MM.1S (cell line): ENCODE data around the gene GCNT2.

ENCODE experiments used
- DNase-seq: peaks from one replicate; pipeline ENCODE4 v3.0.0-alpha.2; 2015
- H2AFZ ChIP-seq: fragments of 300-600 bp; sonication (generic); 2 replicates; pipeline ENCODE4 v1.6.0; 2016; ENCODE audit warnings: antibody characterized with exemption, low read length
- H3F3A ChIP-seq: fragments of 300-600 bp; sonication (generic); 2 replicates; pipeline ENCODE4 v1.6.1; 2016; ENCODE audit warnings: mild to moderate bottlenecking, antibody characterized with exemption, low read length, moderate library complexity, mixed read lengths; ENCODE audit not compliant: insufficient read depth
- H3K27ac ChIP-seq: fragments of 300-600 bp; sonication (generic); 2 replicates; pipeline ENCODE4 v1.5.1; 2016; ENCODE audit warnings: mild to moderate bottlenecking, low read length
- H3K27me3 ChIP-seq: fragments of 300-600 bp; sonication (generic); replicated peaks from 2 replicates; pipeline ENCODE4 v1.6.0; 2016; ENCODE audit warnings: low read length; ENCODE audit not compliant: insufficient read depth
- H3K36me3 ChIP-seq: fragments of 300-600 bp; sonication (generic); replicated peaks from 2 replicates; pipeline ENCODE4 v1.6.1; 2016; ENCODE audit warnings: mild to moderate bottlenecking, low read length, mixed read lengths; ENCODE audit not compliant: insufficient read depth
- H3K4me1 ChIP-seq: fragments of 300-600 bp; sonication (generic); 2 replicates; pipeline ENCODE4 v1.6.1; 2016; ENCODE audit warnings: low read length, mixed read lengths
- H3K4me2 ChIP-seq: fragments of 300-600 bp; sonication (generic); 2 replicates; pipeline ENCODE4 v1.6.0; 2016; ENCODE audit warnings: low read depth, low read length
- H3K4me3 ChIP-seq: fragments of 300-600 bp; sonication (generic); 2 replicates; pipeline ENCODE4 v1.5.1; 2016; ENCODE audit warnings: low read length, mixed read lengths
- H3K79me2 ChIP-seq: fragments of 300-600 bp; sonication (generic); 2 replicates; pipeline ENCODE4 v1.6.1; 2016; ENCODE audit warnings: mixed run types, low read length, mixed read lengths
- H3K9ac ChIP-seq: fragments of 300-600 bp; sonication (generic); 2 replicates; pipeline ENCODE4 v1.6.1; 2016; ENCODE audit warnings: low read length, mixed read lengths
- H3K9me2 ChIP-seq: fragments of 300-600 bp; sonication (generic); replicated peaks from 2 replicates; pipeline ENCODE4 v1.6.1; 2016; ENCODE audit warnings: mild to moderate bottlenecking, low read length, mixed read lengths; ENCODE audit not compliant: insufficient read depth
- H3K9me3 ChIP-seq: fragments of 300-600 bp; sonication (generic); replicated peaks from 2 replicates; pipeline ENCODE4 v1.6.1; 2016; ENCODE audit warnings: mild to moderate bottlenecking, low read length, mixed read lengths; ENCODE audit not compliant: insufficient read depth
- H4K20me1 ChIP-seq: fragments of 300-600 bp; sonication (generic); 2 replicates; pipeline ENCODE4 v1.6.1; 2016; ENCODE audit warnings: mild to moderate bottlenecking, low read length, moderate library complexity, mixed read lengths; ENCODE audit not compliant: insufficient read depth
- EZH2 ChIP-seq: fragments of 300-600 bp; sonication (generic); optimal IDR thresholded peaks from 2 replicates; pipeline ENCODE3; 2017; ENCODE audit warnings: low read depth, mild to moderate bottlenecking, antibody characterized with exemption, low read length, mixed read lengths
- EZH2phosphoT487 ChIP-seq: fragments of 300-600 bp; sonication (generic); IDR thresholded peaks from 2 replicates; pipeline ENCODE4 v1.6.1; 2018; ENCODE audit warnings: antibody characterized with exemption, low read length
- TF ChIP-seq, protein P1 (sequence below): fragments of 300-600 bp; sonication (generic); IDR thresholded peaks from 2 replicates; pipeline ENCODE4 v1.5.1; 2016; ENCODE audit warnings: antibody characterized with exemption, low read length, mixed read lengths

Gene GCNT2

GRCh38 chr6:10540073-10540746, 19.1 kb downstream of the GCNT2 start:
- Histone ChIP-seq H2AFZ (no peak overlapping the region), H3K27me3 (no peaks in the 10 kb centered on the region), H3F3A (no peaks in the 10 kb centered on the region), H4K20me1 (no peaks in the 10 kb centered on the region), H3K4me3 (no peak overlapping the region), H3K9ac (no peak overlapping the region), H3K9me3 (no peaks in the 10 kb centered on the region), H3K27ac (no peak overlapping the region), H3K79me2 (no peaks in the 10 kb centered on the region), H3K4me1 (no peaks in the 10 kb centered on the region), H3K9me2 (no peaks in the 10 kb centered on the region), H3K36me3 (no peaks in the 10 kb centered on the region), H3K4me2 (no peak overlapping the region)
- TF ChIP-seq EZH2phosphoT487 (no peak), EZH2 (no peak)
- TF ChIP-seq, protein P1, sequence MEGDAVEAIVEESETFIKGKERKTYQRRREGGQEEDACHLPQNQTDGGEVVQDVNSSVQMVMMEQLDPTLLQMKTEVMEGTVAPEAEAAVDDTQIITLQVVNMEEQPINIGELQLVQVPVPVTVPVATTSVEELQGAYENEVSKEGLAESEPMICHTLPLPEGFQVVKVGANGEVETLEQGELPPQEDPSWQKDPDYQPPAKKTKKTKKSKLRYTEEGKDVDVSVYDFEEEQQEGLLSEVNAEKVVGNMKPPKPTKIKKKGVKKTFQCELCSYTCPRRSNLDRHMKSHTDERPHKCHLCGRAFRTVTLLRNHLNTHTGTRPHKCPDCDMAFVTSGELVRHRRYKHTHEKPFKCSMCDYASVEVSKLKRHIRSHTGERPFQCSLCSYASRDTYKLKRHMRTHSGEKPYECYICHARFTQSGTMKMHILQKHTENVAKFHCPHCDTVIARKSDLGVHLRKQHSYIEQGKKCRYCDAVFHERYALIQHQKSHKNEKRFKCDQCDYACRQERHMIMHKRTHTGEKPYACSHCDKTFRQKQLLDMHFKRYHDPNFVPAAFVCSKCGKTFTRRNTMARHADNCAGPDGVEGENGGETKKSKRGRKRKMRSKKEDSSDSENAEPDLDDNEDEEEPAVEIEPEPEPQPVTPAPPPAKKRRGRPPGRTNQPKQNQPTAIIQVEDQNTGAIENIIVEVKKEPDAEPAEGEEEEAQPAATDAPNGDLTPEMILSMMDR, result no peak
- DNase-seq, result no peak

DNA sequence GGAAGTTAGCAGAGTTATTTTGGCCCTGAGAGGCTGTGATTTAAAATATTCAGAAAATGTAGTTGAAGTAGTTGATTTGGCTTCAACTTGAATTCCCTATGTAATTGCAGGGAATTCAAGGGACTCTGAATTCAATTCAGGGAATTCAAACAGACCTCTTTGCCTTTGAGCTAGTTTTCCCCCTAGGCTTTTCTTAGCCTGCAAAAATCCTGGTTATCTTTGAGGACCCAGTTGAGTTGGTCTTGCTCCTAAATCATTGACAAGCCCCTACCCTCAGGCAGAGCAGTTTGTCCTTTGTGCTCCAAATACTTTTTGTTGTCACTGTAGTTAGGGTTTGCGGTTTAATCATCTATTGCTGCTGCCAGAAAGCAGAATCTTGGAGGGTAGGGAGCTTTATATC, 20.4 kb downstream of the GCNT2 start:
- Histone ChIP-seq H3K9ac (no peak overlapping the region), H3K27ac (no peak overlapping the region), H3K4me2 (no peak overlapping the region)

DNA sequence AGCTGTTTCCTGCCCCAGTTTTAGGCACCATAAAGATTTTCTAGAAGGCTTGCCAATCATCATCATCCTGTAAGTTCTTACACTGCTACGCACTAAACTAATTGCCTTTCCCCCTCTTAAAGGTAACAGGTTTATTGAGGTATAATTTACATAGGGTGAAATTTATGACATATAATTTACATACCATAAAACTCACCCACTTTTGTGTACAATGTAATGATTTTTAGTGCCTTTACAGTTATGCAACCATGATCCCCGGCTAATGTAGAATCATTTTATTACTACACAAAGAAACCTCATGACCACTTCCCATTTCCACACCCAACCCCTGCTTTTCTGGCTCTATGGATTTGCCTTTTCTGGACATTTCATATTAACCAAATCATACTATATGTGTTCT, 21.1 kb downstream of the GCNT2 start:
- H3K27ac ChIP-seq, result no peak overlapping the region
- no peaks in the 10 kb centered on the region for H3K27me3 ChIP-seq
- no peaks in the 10 kb centered on the region for H3K4me1 ChIP-seq
- no peak for DNase-seq
- H3K36me3 ChIP-seq, result no peaks in the 10 kb centered on the region
- no peak overlapping the region for H3K4me2 ChIP-seq
- no peak overlapping the region for H3K4me3 ChIP-seq
- TF ChIP-seq, protein P1, result no peak
- TF ChIP-seq EZH2phosphoT487 (no peak), EZH2 (no peak)
- no peaks in the 10 kb centered on the region for H3K9me3 ChIP-seq
- H3K9ac ChIP-seq, result no peak overlapping the region
- no peaks in the 10 kb centered on the region for H3F3A ChIP-seq
- H3K79me2 ChIP-seq, result no peaks in the 10 kb centered on the region
- H4K20me1 ChIP-seq, result no peaks in the 10 kb centered on the region
- no peak overlapping the region for H2AFZ ChIP-seq
- no peaks in the 10 kb centered on the region for H3K9me2 ChIP-seq

More for the DNA sequence above, 20.4 kb downstream of the GCNT2 start:
- H3K9me2 ChIP-seq, result no peaks in the 10 kb centered on the region
- no peak for DNase-seq
- no peaks in the 10 kb centered on the region for H3K36me3 ChIP-seq
- no peaks in the 10 kb centered on the region for H3F3A ChIP-seq
- no peak overlapping the region for H2AFZ ChIP-seq
- H3K27me3 ChIP-seq, result no peaks in the 10 kb centered on the region
- no peak overlapping the region for H3K4me3 ChIP-seq
- no peaks in the 10 kb centered on the region for H4K20me1 ChIP-seq
- no peaks in the 10 kb centered on the region for H3K79me2 ChIP-seq
- TF ChIP-seq EZH2, result no peak
- TF ChIP-seq, protein P1, result no peak
- TF ChIP-seq EZH2phosphoT487, result no peak
- H3K4me1 ChIP-seq, result no peaks in the 10 kb centered on the region
- no peaks in the 10 kb centered on the region for H3K9me3 ChIP-seq
